Neural crest cell (in vitro differentiated cells): ENCODE results near the gene FGF12. TPM values are rescaled to one million over a fixed set of nuclear protein-coding genes. Genes with fewer than 3 reads are reported as not detected.
A peak's percentile ranks its signal among the peaks of the same experiment; 100 is the strongest.
"Not testable (repeated sequence)": the region's sequence is repeated elsewhere in the genome, so short reads cannot be mapped to it uniquely, and the experiment has no call there.

Experiments
- DNase-seq: peaks from one replicate; pipeline ENCODE4 v3.0.0; 2021; ENCODE audit warnings: low read depth, mixed read lengths, low spot score
- H3K27ac Mint-ChIP-seq: one replicate; pipeline ENCODE4 v1.8.0; 2021; ENCODE audit warnings: mild to moderate bottlenecking, mixed read lengths; ENCODE audit not compliant: unreplicated experiment
- H3K27me3 Mint-ChIP-seq: 2 replicates; pipeline ENCODE4 v1.8.0; 2021; ENCODE audit warnings: low read depth, mild to moderate bottlenecking, mixed read lengths
- H3K36me3 Mint-ChIP-seq: 2 replicates; pipeline ENCODE4 v1.8.0; 2021; ENCODE audit warnings: low read depth, mild to moderate bottlenecking, mixed read lengths
- H3K4me1 Mint-ChIP-seq: 2 replicates; pipeline ENCODE4 v1.8.0; 2021; ENCODE audit warnings: mixed read lengths
- H3K4me3 Mint-ChIP-seq: one replicate; pipeline ENCODE4 v1.8.0; 2021; ENCODE audit warnings: mild to moderate bottlenecking, mixed read lengths
- H3K9me3 Mint-ChIP-seq: 2 replicates; pipeline ENCODE4 v1.8.0; 2021; ENCODE audit warnings: mixed read lengths
- CTCF ChIP-seq: fragments of 200-600 bp; sonication (generic); conservative IDR thresholded peaks from 2 replicates; pipeline ENCODE4 v1.5.0; 2021; ENCODE audit warnings: antibody characterized with exemption, mild to moderate bottlenecking
- total RNA-seq: library from RNA; stranded (reverse); gene quantifications from 2 replicates; pipeline ENCODE4 v1.2.1, GENCODE V29; 2021

The FGF12 gene
- total RNA-seq, 1 donor from 2014 or later, result 4.0 TPM

- H3K9me3 Mint-ChIP-seq, result peaks cover 2% of the 10 kb centered on the region
- TF ChIP-seq CTCF, result no peak
- H3K4me3 Mint-ChIP-seq, result no peak overlapping the region
- peaks cover 10% of the 10 kb centered on the region for H3K4me1 Mint-ChIP-seq
- no peak overlapping the region for H3K27ac Mint-ChIP-seq
- H3K36me3 Mint-ChIP-seq, result peaks cover 3% of the 10 kb centered on the region
- no peaks in the 10 kb centered on the region for H3K27me3 Mint-ChIP-seq
- DNase-seq, result no peak
Observed at GRCh38 chr3:192747746-192748145, 20.4 kb upstream of the FGF12 start.

- Mint-ChIP-seq H3K9me3 (peaks cover 2% of the 10 kb centered on the region), H3K4me1 (peaks cover 10% of the 10 kb centered on the region), H3K27ac (no peak overlapping the region), H3K27me3 (no peaks in the 10 kb centered on the region), H3K36me3 (peaks cover 3% of the 10 kb centered on the region), H3K4me3 (no peak overlapping the region)
- no peak for TF ChIP-seq CTCF
- no peak for DNase-seq
Observed at GRCh38 chr3:192747145-192747544, 19.8 kb upstream of the FGF12 start.

- no peak for DNase-seq
- H3K27me3 Mint-ChIP-seq, result no peaks in the 10 kb centered on the region
- peaks cover 10% of the 10 kb centered on the region for H3K4me1 Mint-ChIP-seq
- H3K4me3 Mint-ChIP-seq, result peak overlapping the region; percentile 61
- no peak for TF ChIP-seq CTCF
- H3K36me3 Mint-ChIP-seq, result peaks cover 3% of the 10 kb centered on the region
- H3K9me3 Mint-ChIP-seq, result peaks cover 2% of the 10 kb centered on the region
- H3K27ac Mint-ChIP-seq, result peak overlapping the region; percentile 78
Observed at GRCh38 chr3:192745150-192745549, 17.8 kb upstream of the FGF12 start.

- peak; percentile 22 for DNase-seq
- not testable (repeated sequence) for H3K36me3 Mint-ChIP-seq, H3K4me1 Mint-ChIP-seq, H3K4me3 Mint-ChIP-seq, H3K9me3 Mint-ChIP-seq, H3K27me3 Mint-ChIP-seq, H3K27ac Mint-ChIP-seq
Observed at GRCh38 chr3:192744604-192745003, 17.3 kb upstream of the FGF12 start.

GRCh38 chr3:192737506-192737905 is 10.2 kb upstream of the FGF12 start:
- Mint-ChIP-seq H3K4me3 (no peak overlapping the region), H3K27ac (no peak overlapping the region), H3K4me1 (no peaks in the 10 kb centered on the region), H3K27me3 (peaks cover 11% of the 10 kb centered on the region), H3K36me3 (no peaks in the 10 kb centered on the region), H3K9me3 (no peaks in the 10 kb centered on the region)
- TF ChIP-seq CTCF, result no peak
- DNase-seq, result no peak

- no peak overlapping the region for H3K4me3 Mint-ChIP-seq
- DNase-seq, result no peak
- no peak overlapping the region for H3K27ac Mint-ChIP-seq
- no peaks in the 10 kb centered on the region for H3K9me3 Mint-ChIP-seq
- H3K36me3 Mint-ChIP-seq, result no peaks in the 10 kb centered on the region
- peaks cover 15% of the 10 kb centered on the region for H3K4me1 Mint-ChIP-seq
- TF ChIP-seq CTCF, result no peak
- peaks cover 32% of the 10 kb centered on the region for H3K27me3 Mint-ChIP-seq
Observed at GRCh38 chr3:192731233-192731632, 3.9 kb upstream of the FGF12 start.
